GM12878 (cell line): ENCODE measurements around the gene KCNQ1. TPM values are rescaled to one million over a fixed set of nuclear protein-coding genes. Genes with fewer than 3 reads are reported as not detected.

Source experiments
- ATAC-seq: fragments of 200-7000 bp; cut with Tn5 transposase; 3 replicates; pipeline ENCODE4 v1.9.1; 2020; ENCODE audit warnings: mild to moderate bottlenecking, moderate library complexity
- BruUV-seq: library from RNA; stranded (reverse); fragments of 400-500 nt; replicated peaks from 2 replicates; lab custom pipeline; 2021; lab: Mats Ljungman, UMichigan
- CTCF ChIA-PET: fragments of 300-600 bp; sonication (Branson Sonifier 250); formaldehyde crosslinking; extraction: SDS; loops from one replicate; lab custom pipeline; 2021; ENCODE audit warnings: inconsistent platforms; lab: Yijun Ruan, JAX
- POLR2A ChIA-PET: fragments of 350-600 bp; formaldehyde crosslinking; extraction: SDS; loops from one replicate; lab custom pipeline; 2021; ENCODE audit warnings: inconsistent platforms; lab: Charles Lee
- RAD21 ChIA-PET: fragments of 300-600 bp; sonication (Branson Sonifier 250); formaldehyde crosslinking; loops from one replicate; lab custom pipeline; 2023; ENCODE audit warnings: antibody characterized with exemption; ENCODE audit not compliant: unreplicated experiment; lab: Charles Lee
- SMC1A ChIA-PET: fragments of 300-600 bp; sonication (Branson Sonifier 250); formaldehyde crosslinking; loops from one replicate; lab custom pipeline; 2023; ENCODE audit not compliant: unreplicated experiment, uncharacterized antibody; lab: Charles Lee
- DNase-seq: peaks from one replicate; pipeline ENCODE4 v3.0.0-alpha.2; 2011; ENCODE audit warnings: low read depth, low spot score
- FAIRE-seq: peaks from 3 replicates; lab custom pipeline; 2011; peaks lifted over from hg19 to GRCh38; lab: Jason Lieb, UNC
- H2AFZ ChIP-seq: 2 replicates; pipeline ENCODE4 v1.6.0; 2011; ENCODE audit warnings: low read depth, low read length, control low read depth; ENCODE audit not compliant: control insufficient read depth
- H3K27ac ChIP-seq: 2 replicates; pipeline ENCODE4 v1.5.1; 2011; ENCODE audit warnings: control low read depth; ENCODE audit not compliant: control insufficient read depth, insufficient read depth
- H3K27me3 ChIP-seq, 2 experiments: replicated peaks in 1 of 2; 2 replicates each; pipeline versions ENCODE4 v1.6.0 to v1.6.1; 2011; ENCODE audit warnings: low read length in 1 of 2; ENCODE audit not compliant: control insufficient read depth in 2 of 2, insufficient read depth in 2 of 2
- H3K36me3 ChIP-seq, 2 experiments: 2 replicates each; pipeline ENCODE4 v1.5.1; 2011; ENCODE audit warnings: low read length in 1 of 2; ENCODE audit not compliant: control insufficient read depth in 2 of 2, insufficient read depth in 2 of 2
- H3K4me1 ChIP-seq: 2 replicates; pipeline ENCODE4 v1.6.1; 2011; ENCODE audit warnings: mild to moderate bottlenecking, low read length, moderate library complexity, mixed read lengths; ENCODE audit not compliant: control insufficient read depth, insufficient read depth
- H3K4me2 ChIP-seq: 2 replicates; pipeline ENCODE4 v1.6.0; 2011; ENCODE audit warnings: control low read depth; ENCODE audit not compliant: control insufficient read depth, insufficient read depth
- H3K4me3 ChIP-seq: fragments of 200-600 bp; sonication (generic); 2 replicates; pipeline ENCODE4 v1.5.1; 2016
- H3K79me2 ChIP-seq: 2 replicates; pipeline ENCODE4 v1.6.0; 2011; ENCODE audit warnings: low read length; ENCODE audit not compliant: control insufficient read depth, insufficient read depth
- H3K9ac ChIP-seq: 2 replicates; pipeline ENCODE4 v1.8.0; 2011; ENCODE audit warnings: low read length, control low read depth, mixed read lengths; ENCODE audit not compliant: control insufficient read depth, insufficient read depth
- H3K9me3 ChIP-seq: replicated peaks from 3 replicates; pipeline ENCODE4 v1.5.1; 2011; ENCODE audit warnings: mild to moderate bottlenecking, low read length; ENCODE audit not compliant: control insufficient read depth, insufficient read depth
- H4K20me1 ChIP-seq: 2 replicates; pipeline ENCODE4 v1.6.0; 2011; ENCODE audit not compliant: control insufficient read depth, insufficient read depth
- CREM ChIP-seq: IDR thresholded peaks from 2 replicates; pipeline ENCODE4 v1.6.1; 2014; ENCODE audit warnings: antibody characterized with exemption, low read depth
- DPF2 ChIP-seq: fragments of 450-650 bp; IDR thresholded peaks from 2 replicates; pipeline ENCODE4 v1.6.1; 2017; ENCODE audit warnings: mild to moderate bottlenecking
- JUNB ChIP-seq: IDR thresholded peaks from 2 replicates; pipeline ENCODE4 v1.6.1; 2016; ENCODE audit warnings: antibody characterized with exemption, mild to moderate bottlenecking
- RAD21 ChIP-seq: IDR thresholded peaks from 2 replicates; pipeline ENCODE4 v1.6.1; 2011; ENCODE audit warnings: mild to moderate bottlenecking, low read depth, low read length, moderate library complexity; ENCODE audit not compliant: insufficient read depth
- SRF ChIP-seq, 2 experiments: IDR thresholded peaks; 2 replicates each; pipeline ENCODE4 v1.6.1; 2011; ENCODE audit warnings: low read depth in 2 of 2, low read length in 2 of 2, mild to moderate bottlenecking in 1 of 2, moderate library complexity in 1 of 2
- TAF1 ChIP-seq: IDR thresholded peaks from 2 replicates; pipeline ENCODE4 v1.6.1; 2011; ENCODE audit warnings: mild to moderate bottlenecking, low read depth, low read length, borderline replicate concordance
- TARDBP ChIP-seq: IDR thresholded peaks from 2 replicates; pipeline ENCODE4 v1.6.1; 2016; ENCODE audit warnings: borderline replicate concordance
- WGBS: methylation state at CpG from one replicate; pipeline ENCODE4 v1.1.6; 2016; ENCODE audit warnings: low lambda C conversion rate; ENCODE audit not compliant: insufficient replicate concordance, insufficient coverage; ENCODE audit errors: missing lambda C conversion rate; 5-methylcytosine and 5-hydroxymethylcytosine counted together
- in situ Hi-C: fragments of 300-500 bp; cut with MboI; formaldehyde crosslinking; loops from 9 replicates; pipeline ENCODE4 v1.14.3; 2018; ENCODE audit warnings: mixed read lengths
- intact Hi-C: fragments of 100-400 bp; cut with micrococcal nuclease; formaldehyde crosslinking; loops from one replicate; pipeline ENCODE4 v1.14.2; 2022; ENCODE audit not compliant: unreplicated experiment
- polyA plus RNA-seq, 11 experiments: library from polyadenylated mRNA; depleted of rRNA in 4 of 11; unstranded in 6 of 11; stranded (reverse) in 5 of 11; fragments of >200 nt; fragmentation: Nextera tagmentation in 4 of 11; fragmentation: Illumina TruSeq in 1 of 11; extraction: Ambion mirVana in 4 of 11; extraction: Trizol in 1 of 11; gene quantifications; 1 replicate in 1 of 11; 2 replicates in 10 of 11; pipeline versions ENCODE4 v1.2.1 to v1.2.3, GENCODE V29; 2011 to 2016; ENCODE audit warnings: inconsistent platforms in 2 of 11, missing spikeins in 2 of 11, low read depth in 1 of 11
- total RNA-seq, 4 experiments: library from RNA; depleted of rRNA in 3 of 4; stranded (reverse); fragments of >200 nt in 3 of 4; fragmentation: Illumina TruSeq in 1 of 4; extraction: Trizol in 1 of 4; gene quantifications; 2 replicates each; pipeline versions ENCODE4 v1.2.1 to v1.2.3, GENCODE V29; 2013 to 2021

KCNQ1 gene
- total and polyA plus RNA-seq, 10 of the 15 experiments (the other 5 are each of a cell fraction or from before 2014, with no cell fraction given), result 0.03 to 0.15 (median 0.12) TPM; not detected in 7

- ChIA-PET POLR2A (interaction anchor here (0.6 kb wide), 1 partner anchor 177 kb away, joined by 3 read pairs; no protein-coding TSS in a partner anchor), RAD21 (no interaction called here), CTCF (interaction anchor here (0.6 kb wide), 1 partner anchor 15 kb away, joined by 3 read pairs; no protein-coding TSS in a partner anchor), SMC1A (interaction anchor here (0.5 kb wide), 1 partner anchor 8 kb away, joined by 3 read pairs; no protein-coding TSS in a partner anchor)
- no peak overlapping the region for H3K9ac ChIP-seq
- 20% methylated on average over 20 of the region's 20 CpGs for WGBS
- H4K20me1 ChIP-seq, result no peaks in the 10 kb centered on the region
- no peaks in the 10 kb centered on the region; the same call in 2 of the 3 replicates for H3K9me3 ChIP-seq
- FAIRE-seq, result no peak
- no peaks in the 10 kb centered on the region for H3K4me1 ChIP-seq
- no peak for TF ChIP-seq DPF2
- no peak for TF ChIP-seq RAD21
- in situ Hi-C loops (no loop called here), intact Hi-C loops (no loop called here)
- H3K27me3 ChIP-seq, result no peaks in the 10 kb centered on the region
- H3K79me2 ChIP-seq, result no peaks in the 10 kb centered on the region
- ATAC-seq, result no peak
- no peaks in the 10 kb centered on the region for H3K36me3 ChIP-seq
- no TSS peak for BruUV-seq
- H3K4me2 ChIP-seq, result no peak overlapping the region
- no peak for DNase-seq
- no peak overlapping the region for H3K4me3 ChIP-seq
- H3K27ac ChIP-seq, result no peak overlapping the region
- no peak overlapping the region for H2AFZ ChIP-seq
Measured at GRCh38 chr11:2760196-2760871, 315.5 kb downstream of the KCNQ1 start.

- no peaks in the 10 kb centered on the region for H4K20me1 ChIP-seq
- H3K27ac ChIP-seq, result no peak overlapping the region
- FAIRE-seq (no peak), DNase-seq (no peak), ATAC-seq (no peak)
- no peaks in the 10 kb centered on the region for H3K4me1 ChIP-seq
- in situ Hi-C loops, result no loop called here
- H2AFZ ChIP-seq, result no peak overlapping the region
- H3K79me2 ChIP-seq, result no peaks in the 10 kb centered on the region
- H3K9me3 ChIP-seq, result no peaks in the 10 kb centered on the region; the same call in 2 of the 3 replicates
- no peak overlapping the region for H3K4me2 ChIP-seq
- H3K4me3 ChIP-seq, result no peak overlapping the region
- ChIA-PET POLR2A (no interaction called here), RAD21 (no interaction called here), CTCF (no interaction called here), SMC1A (interaction anchor here (0.5 kb wide), 1 partner anchor 9 kb away, joined by 3 read pairs; no protein-coding TSS in a partner anchor)
- BruUV-seq, result no TSS peak
- intact Hi-C loops, result no loop called here
- no peaks in the 10 kb centered on the region for H3K36me3 ChIP-seq
- H3K9ac ChIP-seq, result no peak overlapping the region
- H3K27me3 ChIP-seq, result no peaks in the 10 kb centered on the region
- 53% methylated on average over 32 of the region's 33 CpGs for WGBS
- TF ChIP-seq TAF1 (no peak), TARDBP (no peak), SRF (IDR thresholded peaks at IDR 0.05; ENCODE audit: low read depth in 2 of 2, low read length in 2 of 2) (no peak), CREM (no peak), JUNB (no peak)
Measured at GRCh38 chr11:2761131-2762030, 316.6 kb downstream of the KCNQ1 start.
